Measurements from ENCODE around the gene TASP1.

GRCh38 chr20:13449868-13450434 is 188.8 kb downstream of the TASP1 start:
- TF ChIP-seq EZH2 (IDR thresholded peaks at IDR 0.05; ENCODE audit: low read depth): no peak
- TF ChIP-seq, protein P1, sequence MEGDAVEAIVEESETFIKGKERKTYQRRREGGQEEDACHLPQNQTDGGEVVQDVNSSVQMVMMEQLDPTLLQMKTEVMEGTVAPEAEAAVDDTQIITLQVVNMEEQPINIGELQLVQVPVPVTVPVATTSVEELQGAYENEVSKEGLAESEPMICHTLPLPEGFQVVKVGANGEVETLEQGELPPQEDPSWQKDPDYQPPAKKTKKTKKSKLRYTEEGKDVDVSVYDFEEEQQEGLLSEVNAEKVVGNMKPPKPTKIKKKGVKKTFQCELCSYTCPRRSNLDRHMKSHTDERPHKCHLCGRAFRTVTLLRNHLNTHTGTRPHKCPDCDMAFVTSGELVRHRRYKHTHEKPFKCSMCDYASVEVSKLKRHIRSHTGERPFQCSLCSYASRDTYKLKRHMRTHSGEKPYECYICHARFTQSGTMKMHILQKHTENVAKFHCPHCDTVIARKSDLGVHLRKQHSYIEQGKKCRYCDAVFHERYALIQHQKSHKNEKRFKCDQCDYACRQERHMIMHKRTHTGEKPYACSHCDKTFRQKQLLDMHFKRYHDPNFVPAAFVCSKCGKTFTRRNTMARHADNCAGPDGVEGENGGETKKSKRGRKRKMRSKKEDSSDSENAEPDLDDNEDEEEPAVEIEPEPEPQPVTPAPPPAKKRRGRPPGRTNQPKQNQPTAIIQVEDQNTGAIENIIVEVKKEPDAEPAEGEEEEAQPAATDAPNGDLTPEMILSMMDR (conservative IDR thresholded peaks at IDR 0.05): no peak

Measured in PC-9 (cell line).